IPS-15b (cell line): ENCODE measurements around the gene SH2B3.

Experiments
- H3K27me3 ChIP-seq: one replicate; pipeline ENCODE4 v1.6.1; 2013; ENCODE audit warnings: low read length; ENCODE audit not compliant: control insufficient read depth, insufficient read depth
- H3K36me3 ChIP-seq: one replicate; pipeline ENCODE4 v1.6.1; 2013; ENCODE audit warnings: low read length; ENCODE audit not compliant: control insufficient read depth, insufficient read depth
- H3K4me1 ChIP-seq: one replicate; pipeline ENCODE4 v1.6.1; 2013; ENCODE audit warnings: mild to moderate bottlenecking, low read length; ENCODE audit not compliant: control insufficient read depth, insufficient read depth
- H3K4me3 ChIP-seq: one replicate; pipeline ENCODE4 v1.5.1; 2013; ENCODE audit warnings: low read depth, low read length
- H3K9ac ChIP-seq: one replicate; pipeline ENCODE4 v1.6.1; 2013; ENCODE audit warnings: low read depth, mild to moderate bottlenecking, low read length
- H3K9me3 ChIP-seq: one replicate; pipeline ENCODE4 v1.6.1; 2013; ENCODE audit warnings: mild to moderate bottlenecking, low read length; ENCODE audit not compliant: control insufficient read depth, insufficient read depth

The SH2B3 gene

DNA sequence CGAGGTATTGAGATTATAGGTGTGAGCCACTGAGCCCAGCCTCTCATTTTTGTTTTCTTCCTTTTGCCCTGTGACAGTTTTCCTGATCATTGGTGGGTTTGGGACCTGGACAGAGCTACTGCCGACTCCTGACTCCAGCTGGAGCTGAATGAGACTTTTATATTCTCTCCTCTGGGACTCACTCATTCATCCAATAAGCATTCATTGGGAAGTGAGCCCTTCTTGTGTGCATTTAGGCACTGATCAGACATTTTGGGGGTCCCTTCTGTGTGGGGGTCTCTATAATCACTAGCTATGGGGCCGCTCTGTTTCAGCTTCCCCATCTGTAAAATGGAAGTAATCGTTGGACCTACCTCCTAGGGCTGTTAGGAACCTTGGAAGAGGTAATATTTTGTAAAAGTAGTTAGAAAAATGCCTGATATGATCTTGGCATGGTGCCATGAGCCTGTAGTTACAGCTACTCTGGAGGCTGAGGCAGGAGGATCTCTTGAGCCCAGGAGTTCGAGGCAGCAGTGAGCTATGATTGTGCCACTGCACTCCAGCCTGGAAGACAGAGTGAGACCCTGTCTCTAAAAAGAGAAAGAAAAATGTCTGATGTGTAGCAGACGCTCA is 7.2 kb downstream of the SH2B3 start:
- Histone ChIP-seq H3K4me1 (peaks cover 40% of the 10 kb centered on the region), H3K4me3 (no peak overlapping the region), H3K27me3 (no peaks in the 10 kb centered on the region), H3K36me3 (peaks cover 4% of the 10 kb centered on the region), H3K9me3 (no peaks in the 10 kb centered on the region), H3K9ac (no peak overlapping the region)

DNA sequence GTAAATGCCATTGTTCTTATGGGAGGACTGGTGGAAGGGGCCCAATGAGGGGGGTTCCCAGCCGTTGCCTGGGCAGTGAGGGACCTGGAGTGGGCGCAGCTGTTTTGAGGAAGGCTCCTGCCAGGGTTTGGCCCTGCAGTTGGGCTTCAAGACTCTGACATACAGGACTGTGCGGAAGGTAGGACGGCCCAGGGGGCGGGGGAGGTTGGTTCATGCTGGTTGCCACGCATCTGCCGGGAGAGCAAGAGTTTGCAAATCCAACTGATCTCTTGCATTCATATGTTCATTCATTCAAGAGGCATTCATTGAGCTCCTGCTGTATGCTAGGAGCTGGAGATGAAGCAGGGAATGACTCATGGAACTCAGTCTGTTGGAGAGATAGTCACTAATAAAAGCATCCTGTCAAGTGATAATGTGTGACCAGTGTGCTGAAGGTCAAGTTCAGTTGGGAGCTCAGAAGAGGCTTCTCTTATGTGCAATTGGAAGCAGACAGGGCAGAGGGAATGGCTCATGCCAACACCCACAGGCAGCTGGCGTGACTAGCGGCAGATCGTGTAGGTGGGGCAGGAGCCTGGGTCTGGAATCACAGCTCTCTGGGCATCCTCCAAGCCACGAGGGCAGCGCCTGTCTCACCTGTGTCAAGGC is 7.8 kb downstream of the SH2B3 start:
- no peak overlapping the region for H3K4me3 ChIP-seq
- H3K4me1 ChIP-seq: peaks cover 38% of the 10 kb centered on the region
- no peaks in the 10 kb centered on the region for H3K9me3 ChIP-seq
- H3K36me3 ChIP-seq: peaks cover 4% of the 10 kb centered on the region
- H3K27me3 ChIP-seq: no peaks in the 10 kb centered on the region
- H3K9ac ChIP-seq: no peak overlapping the region

GRCh38 chr12:111414711-111415252 is 9.1 kb downstream of the SH2B3 start:
- H3K36me3 ChIP-seq: peaks cover 13% of the 10 kb centered on the region
- peak overlapping the region; percentile 26 for H3K9ac ChIP-seq
- H3K4me3 ChIP-seq: no peak overlapping the region
- no peaks in the 10 kb centered on the region for H3K27me3 ChIP-seq
- no peaks in the 10 kb centered on the region for H3K9me3 ChIP-seq
- peaks cover 38% of the 10 kb centered on the region for H3K4me1 ChIP-seq

- H3K4me3 ChIP-seq: no peak overlapping the region
Observed at GRCh38 chr12:111417290-111417689, 11.6 kb downstream of the SH2B3 start.

DNA sequence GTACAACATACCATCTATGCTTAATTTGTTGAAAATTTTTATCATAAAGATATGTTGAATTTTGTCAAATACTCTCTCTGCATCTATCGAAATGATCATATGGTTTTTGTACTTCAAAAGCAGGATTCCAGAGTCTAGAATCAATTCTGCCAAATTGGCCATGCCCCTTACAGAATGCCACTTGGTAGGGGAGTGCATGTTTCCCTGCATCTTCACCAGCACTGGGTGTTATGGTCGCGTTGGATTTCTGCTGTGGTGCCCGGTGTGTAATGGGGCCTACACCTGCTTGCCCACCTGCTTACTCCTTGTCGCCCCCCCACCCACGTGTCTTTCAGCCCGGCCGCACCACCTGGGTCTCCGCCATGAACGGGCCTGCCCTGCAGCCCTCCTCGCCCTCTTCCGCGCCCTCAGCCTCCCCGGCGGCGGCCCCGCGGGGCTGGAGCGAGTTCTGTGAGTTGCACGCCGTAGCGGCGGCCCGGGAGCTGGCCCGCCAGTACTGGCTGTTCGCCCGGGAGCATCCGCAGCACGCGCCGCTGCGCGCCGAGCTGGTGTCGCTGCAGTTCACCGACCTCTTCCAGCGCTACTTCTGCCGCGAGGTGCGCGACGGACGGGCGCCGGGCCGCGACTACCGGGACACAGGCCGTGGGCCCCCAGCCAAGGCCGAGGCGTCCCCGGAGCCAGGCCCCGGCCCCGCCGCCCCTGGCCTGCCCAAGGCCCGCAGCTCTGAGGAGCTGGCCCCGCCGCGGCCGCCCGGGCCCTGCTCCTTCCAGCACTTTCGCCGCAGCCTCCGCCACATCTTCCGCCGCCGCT is 12.3 kb downstream of the SH2B3 start:
- Histone ChIP-seq H3K9me3 (no peaks in the 10 kb centered on the region), H3K36me3 (peaks cover 13% of the 10 kb centered on the region), H3K4me1 (peaks cover 13% of the 10 kb centered on the region), H3K4me3 (no peak overlapping the region), H3K27me3 (no peaks in the 10 kb centered on the region), H3K9ac (no peak overlapping the region)

More at GRCh38 chr12:111417290-111417689, 11.6 kb downstream of the SH2B3 start:
- peaks cover 13% of the 10 kb centered on the region for H3K36me3 ChIP-seq
- no peaks in the 10 kb centered on the region for H3K27me3 ChIP-seq
- no peak overlapping the region for H3K9ac ChIP-seq
- H3K9me3 ChIP-seq: no peaks in the 10 kb centered on the region
- peaks cover 19% of the 10 kb centered on the region for H3K4me1 ChIP-seq

DNA sequence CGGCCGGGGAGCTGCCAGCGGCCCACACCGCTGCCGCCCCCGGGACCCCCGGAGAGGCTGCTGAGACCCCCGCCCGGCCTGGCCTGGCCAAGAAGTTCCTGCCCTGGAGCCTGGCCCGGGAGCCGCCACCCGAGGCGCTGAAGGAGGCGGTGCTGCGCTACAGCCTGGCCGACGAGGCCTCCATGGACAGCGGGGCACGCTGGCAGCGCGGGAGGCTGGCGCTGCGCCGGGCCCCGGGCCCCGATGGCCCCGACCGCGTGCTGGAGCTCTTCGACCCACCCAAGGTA is 12.8 kb downstream of the SH2B3 start:
- peaks cover 8% of the 10 kb centered on the region for H3K4me1 ChIP-seq
- H3K9me3 ChIP-seq: no peaks in the 10 kb centered on the region
- no peak overlapping the region for H3K9ac ChIP-seq
- no peaks in the 10 kb centered on the region for H3K27me3 ChIP-seq
- no peak overlapping the region for H3K4me3 ChIP-seq
- H3K36me3 ChIP-seq: peaks cover 13% of the 10 kb centered on the region

GRCh38 chr12:111419784-111420183 is 14.1 kb downstream of the SH2B3 start:
- H3K27me3 ChIP-seq: no peaks in the 10 kb centered on the region
- no peaks in the 10 kb centered on the region for H3K9me3 ChIP-seq
- peaks cover 5% of the 10 kb centered on the region for H3K4me1 ChIP-seq
- H3K9ac ChIP-seq: no peak overlapping the region
- H3K36me3 ChIP-seq: peaks cover 15% of the 10 kb centered on the region
- H3K4me3 ChIP-seq: no peak overlapping the region

DNA sequence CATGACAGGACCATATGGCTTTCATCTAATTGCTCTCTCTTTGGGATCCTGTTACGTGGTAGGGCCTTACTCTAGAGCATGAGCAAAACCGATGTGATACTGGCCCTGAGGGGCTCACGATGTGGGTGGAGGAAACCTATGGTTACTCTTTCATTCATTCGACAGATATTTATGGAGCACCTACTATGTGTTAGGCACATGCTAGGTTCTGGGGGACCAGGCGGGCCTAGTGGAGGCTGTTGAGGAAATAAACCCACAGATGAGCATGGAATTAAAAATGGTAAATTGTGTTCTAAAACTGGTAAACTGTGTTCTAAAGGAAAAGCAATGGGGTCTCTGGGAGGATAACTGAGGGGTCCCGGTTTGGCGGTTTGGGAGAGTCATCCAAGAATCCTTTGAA is 14.8 kb downstream of the SH2B3 start:
- Histone ChIP-seq H3K36me3 (peaks cover 19% of the 10 kb centered on the region), H3K27me3 (no peaks in the 10 kb centered on the region), H3K4me3 (no peak overlapping the region), H3K9me3 (no peaks in the 10 kb centered on the region), H3K9ac (no peak overlapping the region), H3K4me1 (peaks cover 5% of the 10 kb centered on the region)

DNA sequence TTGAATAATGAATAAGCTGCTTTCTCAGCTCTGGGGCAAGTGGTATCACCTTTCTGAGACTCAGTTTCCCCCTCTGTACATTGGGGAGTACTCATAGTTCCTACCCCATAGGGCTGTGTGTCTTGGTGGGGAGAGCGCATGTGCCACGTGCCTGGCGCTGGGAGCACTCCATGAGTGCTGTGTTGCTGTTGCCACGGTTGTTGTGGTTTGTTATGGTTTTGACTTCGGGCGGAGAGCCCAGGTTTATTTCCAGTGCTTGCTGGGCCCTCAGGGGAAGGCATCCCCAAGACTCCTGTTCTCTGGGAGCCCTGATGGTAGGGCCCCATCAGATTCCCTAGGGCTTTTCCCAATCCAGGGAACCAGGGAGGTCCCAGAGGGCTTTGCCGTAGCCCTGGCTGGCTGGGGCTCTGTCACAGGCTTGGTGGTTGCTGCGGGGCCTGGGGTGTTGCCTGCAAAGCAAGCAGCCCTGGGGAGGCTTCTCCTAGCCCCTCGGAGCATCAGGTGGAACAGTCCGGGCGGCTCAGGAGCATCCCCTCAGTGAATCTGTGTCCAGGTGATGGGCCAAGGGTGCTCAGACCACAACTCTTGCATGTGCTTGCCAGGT is 18.6 kb downstream of the SH2B3 start:
- Histone ChIP-seq H3K9ac (peak overlapping the region; percentile 37), H3K36me3 (peaks cover 9% of the 10 kb centered on the region), H3K9me3 (no peaks in the 10 kb centered on the region), H3K4me1 (peaks cover 5% of the 10 kb centered on the region), H3K27me3 (no peaks in the 10 kb centered on the region), H3K4me3 (no peak overlapping the region)

GRCh38 chr12:111424793-111425251 is 19.1 kb downstream of the SH2B3 start:
- Histone ChIP-seq H3K4me1 (peaks cover 5% of the 10 kb centered on the region), H3K27me3 (no peaks in the 10 kb centered on the region), H3K4me3 (no peak overlapping the region), H3K36me3 (peaks cover 6% of the 10 kb centered on the region), H3K9me3 (no peaks in the 10 kb centered on the region), H3K9ac (no peak overlapping the region)

DNA sequence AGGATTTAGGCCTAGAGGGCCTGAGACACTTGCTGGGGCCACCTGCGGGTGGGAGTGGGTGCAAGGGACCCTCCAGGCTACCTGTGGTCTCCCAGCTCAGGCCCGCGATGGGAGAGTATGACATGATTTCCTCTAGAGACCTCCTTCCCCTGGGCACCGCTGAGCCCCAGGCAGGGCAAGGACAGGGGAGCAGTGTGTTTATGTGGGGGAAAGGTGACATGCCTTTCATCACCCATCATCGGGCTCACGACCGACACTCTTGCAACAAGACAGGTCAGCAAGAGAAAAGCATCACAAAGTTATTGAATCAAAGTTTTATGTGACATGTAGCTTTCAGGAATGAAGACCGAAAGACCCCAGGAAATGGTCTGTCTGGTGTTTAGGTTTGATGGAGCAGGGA is 19.9 kb downstream of the SH2B3 start:
- H3K4me1 ChIP-seq: peaks cover 8% of the 10 kb centered on the region
- no peaks in the 10 kb centered on the region for H3K27me3 ChIP-seq
- no peak overlapping the region for H3K9ac ChIP-seq
- H3K9me3 ChIP-seq: no peaks in the 10 kb centered on the region
- no peak overlapping the region for H3K4me3 ChIP-seq
- peaks cover 7% of the 10 kb centered on the region for H3K36me3 ChIP-seq
